ENCODE results near the gene UNC79.

Gene UNC79

DNA sequence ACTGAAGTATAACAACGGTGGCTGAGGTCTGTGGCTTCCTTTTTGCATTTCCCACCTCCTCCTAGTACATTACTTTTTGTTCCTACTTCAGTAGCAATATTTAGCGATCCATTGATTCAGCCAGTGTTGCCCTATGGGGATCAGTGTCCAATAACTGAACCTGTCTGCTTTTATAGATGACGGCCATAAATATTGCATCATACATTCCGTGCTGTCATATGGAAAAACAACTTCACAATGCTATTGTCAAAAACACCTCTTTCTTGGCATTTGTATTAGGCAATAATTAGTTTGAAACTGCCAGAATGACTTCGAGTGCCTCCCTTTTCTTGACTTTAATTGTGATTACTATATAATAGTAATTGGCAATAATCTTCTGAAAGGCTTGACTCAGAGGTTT lies 208.1 kb downstream of the UNC79 start:
- no peaks in the 10 kb centered on the region for H3K27me3 ChIP-seq (ENCODE audit: insufficient read depth, low read depth, severe bottlenecking)
- no peak overlapping the region for H3K4me3 ChIP-seq (ENCODE audit: low read depth, low read length)
- DNase-seq: no peak
- TF ChIP-seq, protein P1, sequence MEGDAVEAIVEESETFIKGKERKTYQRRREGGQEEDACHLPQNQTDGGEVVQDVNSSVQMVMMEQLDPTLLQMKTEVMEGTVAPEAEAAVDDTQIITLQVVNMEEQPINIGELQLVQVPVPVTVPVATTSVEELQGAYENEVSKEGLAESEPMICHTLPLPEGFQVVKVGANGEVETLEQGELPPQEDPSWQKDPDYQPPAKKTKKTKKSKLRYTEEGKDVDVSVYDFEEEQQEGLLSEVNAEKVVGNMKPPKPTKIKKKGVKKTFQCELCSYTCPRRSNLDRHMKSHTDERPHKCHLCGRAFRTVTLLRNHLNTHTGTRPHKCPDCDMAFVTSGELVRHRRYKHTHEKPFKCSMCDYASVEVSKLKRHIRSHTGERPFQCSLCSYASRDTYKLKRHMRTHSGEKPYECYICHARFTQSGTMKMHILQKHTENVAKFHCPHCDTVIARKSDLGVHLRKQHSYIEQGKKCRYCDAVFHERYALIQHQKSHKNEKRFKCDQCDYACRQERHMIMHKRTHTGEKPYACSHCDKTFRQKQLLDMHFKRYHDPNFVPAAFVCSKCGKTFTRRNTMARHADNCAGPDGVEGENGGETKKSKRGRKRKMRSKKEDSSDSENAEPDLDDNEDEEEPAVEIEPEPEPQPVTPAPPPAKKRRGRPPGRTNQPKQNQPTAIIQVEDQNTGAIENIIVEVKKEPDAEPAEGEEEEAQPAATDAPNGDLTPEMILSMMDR (IDR thresholded peaks at IDR 0.05; ENCODE audit: low read depth, low read length): no peak
- H3K36me3 ChIP-seq: peaks cover 17% of the 10 kb centered on the region
- H3K9me3 ChIP-seq (ENCODE audit: severe bottlenecking): no peaks in the 10 kb centered on the region
- no peak overlapping the region for H3K27ac ChIP-seq

GRCh38 chr14:93643127-93643526 lies 212.4 kb downstream of the UNC79 start:
- Histone ChIP-seq H3K36me3 (peaks cover 14% of the 10 kb centered on the region), H3K4me3 (ENCODE audit: low read depth, low read length) (no peak overlapping the region), H3K27ac (no peak overlapping the region), H3K27me3 (ENCODE audit: insufficient read depth, low read depth, severe bottlenecking) (no peaks in the 10 kb centered on the region), H3K9me3 (ENCODE audit: severe bottlenecking) (no peaks in the 10 kb centered on the region)
- no peak for DNase-seq
- TF ChIP-seq, protein P1 (IDR thresholded peaks at IDR 0.05; ENCODE audit: low read depth, low read length): no peak

DNA sequence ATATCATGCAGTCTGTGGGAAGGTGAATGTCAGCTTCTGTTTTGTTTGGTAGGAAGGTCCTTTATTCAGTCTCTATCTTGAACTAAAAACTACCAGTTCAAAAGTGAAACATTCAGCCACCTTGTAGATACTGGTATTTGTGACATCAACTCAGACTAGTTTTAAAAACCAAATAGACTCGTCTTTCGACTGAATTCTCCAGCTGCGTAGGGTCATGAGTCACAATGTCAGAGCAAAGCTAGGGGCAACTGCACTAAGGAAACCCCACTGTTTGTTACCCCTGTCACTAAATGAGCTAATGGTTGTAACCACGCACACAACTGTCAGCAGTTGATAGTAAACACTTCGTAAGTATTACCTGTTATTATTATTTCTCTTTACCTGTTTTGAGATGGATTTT lies 212.9 kb downstream of the UNC79 start:
- no peak for DNase-seq

GRCh38 chr14:93645200-93645599 lies 214.5 kb downstream of the UNC79 start:
- no peaks in the 10 kb centered on the region for H3K9me3 ChIP-seq (ENCODE audit: severe bottlenecking)
- H3K27ac ChIP-seq: no peak overlapping the region
- TF ChIP-seq, protein P1 (IDR thresholded peaks at IDR 0.05; ENCODE audit: low read depth, low read length): no peak
- peaks cover 14% of the 10 kb centered on the region for H3K36me3 ChIP-seq
- DNase-seq: no peak
- no peak overlapping the region for H3K4me3 ChIP-seq (ENCODE audit: low read depth, low read length)
- no peaks in the 10 kb centered on the region for H3K27me3 ChIP-seq (ENCODE audit: insufficient read depth, low read depth, severe bottlenecking)

More for the DNA sequence above, 212.9 kb downstream of the UNC79 start:
- H3K27me3 ChIP-seq (ENCODE audit: insufficient read depth, low read depth, severe bottlenecking): no peaks in the 10 kb centered on the region
- H3K9me3 ChIP-seq (ENCODE audit: severe bottlenecking): no peaks in the 10 kb centered on the region
- TF ChIP-seq, protein P1 (IDR thresholded peaks at IDR 0.05; ENCODE audit: low read depth, low read length): no peak
- no peak overlapping the region for H3K27ac ChIP-seq
- H3K36me3 ChIP-seq: peaks cover 14% of the 10 kb centered on the region
- H3K4me3 ChIP-seq (ENCODE audit: low read depth, low read length): no peak overlapping the region

GRCh38 chr14:93648440-93649168 lies 217.9 kb downstream of the UNC79 start:
- TF ChIP-seq, protein P1 (IDR thresholded peaks at IDR 0.05; ENCODE audit: low read depth, low read length): peak; percentile 83
- H3K4me3 ChIP-seq (ENCODE audit: low read depth, low read length): no peak overlapping the region
- H3K9me3 ChIP-seq (ENCODE audit: severe bottlenecking): no peaks in the 10 kb centered on the region
- no peaks in the 10 kb centered on the region for H3K36me3 ChIP-seq
- peak; percentile 63 for DNase-seq
- H3K27ac ChIP-seq: no peak overlapping the region
- no peaks in the 10 kb centered on the region for H3K27me3 ChIP-seq (ENCODE audit: insufficient read depth, low read depth, severe bottlenecking)

DNA sequence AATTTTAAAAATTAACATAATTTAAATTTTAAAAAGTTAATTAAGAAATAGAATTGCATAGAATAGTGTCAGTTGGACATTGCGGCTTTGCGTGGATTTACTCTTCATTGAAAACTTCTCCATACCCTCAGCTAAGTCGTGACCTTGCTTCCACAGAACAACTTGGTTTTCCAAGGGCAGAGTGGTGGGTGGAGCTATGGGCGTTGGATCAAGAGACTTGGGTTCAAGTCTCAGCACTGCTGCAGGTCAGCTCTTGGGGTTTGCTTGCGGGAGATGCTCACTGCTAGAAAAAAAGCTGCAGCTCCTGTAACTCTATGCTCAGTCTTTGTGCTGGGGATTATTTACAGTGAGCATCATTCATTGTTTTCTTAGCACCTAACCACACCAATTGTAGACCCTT lies 223.9 kb downstream of the UNC79 start:
- no peak overlapping the region for H3K27ac ChIP-seq
- no peak overlapping the region for H3K4me3 ChIP-seq (ENCODE audit: low read depth, low read length)
- TF ChIP-seq, protein P1 (IDR thresholded peaks at IDR 0.05; ENCODE audit: low read depth, low read length): no peak
- no peaks in the 10 kb centered on the region for H3K9me3 ChIP-seq (ENCODE audit: severe bottlenecking)
- no peaks in the 10 kb centered on the region for H3K27me3 ChIP-seq (ENCODE audit: insufficient read depth, low read depth, severe bottlenecking)
- H3K36me3 ChIP-seq: no peaks in the 10 kb centered on the region; the same call in 1 of the 2 replicates
- DNase-seq: no peak
